PC-9 (cell line): Measurements from ENCODE around the gene TBX15. TPM values are rescaled to one million over a fixed set of nuclear protein-coding genes. Genes with fewer than 3 reads are reported as not detected.

ENCODE experiments used
- BruUV-seq: library from RNA; stranded (reverse); fragments of 400-500 nt; replicated peaks from 2 replicates; lab custom pipeline; 2021; lab: Mats Ljungman, UMichigan
- CTCF ChIA-PET: fragments of 300-600 bp; sonication (Branson Sonifier 250); formaldehyde crosslinking; loops from one replicate; lab custom pipeline; 2022; ENCODE audit warnings: antibody characterized with exemption; lab: Charles Lee
- POLR2A ChIA-PET: fragments of 300-600 bp; sonication (Branson Sonifier 250); formaldehyde crosslinking; loops from one replicate; lab custom pipeline; 2022; ENCODE audit warnings: antibody characterized with exemption; ENCODE audit not compliant: unreplicated experiment; lab: Charles Lee
- DNase-seq, 2 experiments: peaks; one replicate each; pipeline versions ENCODE4 v3.0.0 to v3.0.0-alpha.2; 2015 to 2022; ENCODE audit warnings: mixed read lengths in 1 of 2
- H2AFZ ChIP-seq: fragments of 200-600 bp; sonication (generic); 2 replicates; pipeline ENCODE4 v1.8.1; 2017; ENCODE audit warnings: antibody characterized with exemption
- H3F3A ChIP-seq: fragments of 200-600 bp; sonication (generic); 2 replicates; pipeline ENCODE4 v1.8.1; 2017; ENCODE audit warnings: antibody characterized with exemption, mild to moderate bottlenecking, low read depth; ENCODE audit not compliant: insufficient read depth
- H3K27ac ChIP-seq: fragments of 200-600 bp; sonication (generic); 2 replicates; pipeline ENCODE4 v1.6.1; 2016; ENCODE audit warnings: mixed run types
- H3K27me3 ChIP-seq: fragments of 200-600 bp; sonication (generic); 2 replicates; pipeline ENCODE4 v1.6.1; 2016; ENCODE audit warnings: low read depth, mixed run types; ENCODE audit not compliant: insufficient read depth
- H3K36me3 ChIP-seq: fragments of 200-600 bp; sonication (generic); 2 replicates; pipeline ENCODE4 v1.6.1; 2016; ENCODE audit warnings: low read depth, mixed run types
- H3K4me1 ChIP-seq: fragments of 200-600 bp; sonication (generic); replicated peaks from 2 replicates; pipeline ENCODE4 v1.6.1; 2016; ENCODE audit warnings: mixed run types; ENCODE audit not compliant: insufficient read depth
- H3K4me2 ChIP-seq: fragments of 200-600 bp; sonication (generic); 2 replicates; pipeline ENCODE4 v1.6.1; 2017; ENCODE audit warnings: mixed run types
- H3K4me3 ChIP-seq: fragments of 200-600 bp; sonication (generic); 2 replicates; pipeline ENCODE4 v1.6.1; 2016; ENCODE audit warnings: mixed run types
- H3K79me2 ChIP-seq: fragments of 200-600 bp; sonication (generic); 2 replicates; pipeline ENCODE4 v1.6.1; 2017; ENCODE audit warnings: low read depth, mixed run types
- H3K9me2 ChIP-seq: fragments of 200-600 bp; sonication (generic); 2 replicates; pipeline ENCODE4 v1.8.1; 2017; ENCODE audit warnings: mild to moderate bottlenecking; ENCODE audit not compliant: insufficient read depth
- H3K9me3 ChIP-seq: fragments of 200-600 bp; sonication (generic); 2 replicates; pipeline ENCODE4 v1.8.1; 2016; ENCODE audit warnings: low read depth; ENCODE audit not compliant: insufficient read depth
- H4K20me1 ChIP-seq: fragments of 200-600 bp; sonication (generic); 2 replicates; pipeline ENCODE4 v1.8.1; 2017; ENCODE audit not compliant: insufficient read depth
- CTCF ChIP-seq: fragments of 200-600 bp; sonication (generic); conservative IDR thresholded peaks from 2 replicates; pipeline ENCODE4 v1.6.1; 2017; ENCODE audit warnings: mixed run types, antibody characterized with exemption, mild to moderate bottlenecking, moderate library complexity
- EZH2 ChIP-seq: fragments of 200-600 bp; sonication (generic); IDR thresholded peaks from 2 replicates; pipeline ENCODE4 v1.8.0; 2017; ENCODE audit warnings: antibody characterized with exemption, low read depth
- intact Hi-C: fragments of 100-400 bp; cut with micrococcal nuclease; formaldehyde crosslinking; loops from one replicate; pipeline ENCODE4 v1.10.0; 2022; ENCODE audit not compliant: unreplicated experiment
- total RNA-seq: library from RNA; stranded (reverse); gene quantifications from 2 replicates; pipeline ENCODE4 v1.2.3, GENCODE V29; 2021

TBX15 gene
- total RNA-seq, 1 experiment from 2014 or later, result not detected

GRCh38 chr1:118961156-118961555, 27.0 kb downstream of the TBX15 start:
- no peak for DNase-seq
- Histone ChIP-seq H3K4me2 (no peak overlapping the region), H3K27me3 (no peaks in the 10 kb centered on the region), H3K27ac (no peak overlapping the region), H3K9me2 (no peaks in the 10 kb centered on the region), H3K4me3 (no peak overlapping the region), H2AFZ (no peak overlapping the region), H3F3A (no peaks in the 10 kb centered on the region), H3K4me1 (no peaks in the 10 kb centered on the region), H3K9me3 (no peaks in the 10 kb centered on the region), H3K79me2 (no peaks in the 10 kb centered on the region), H3K36me3 (no peaks in the 10 kb centered on the region), H4K20me1 (no peaks in the 10 kb centered on the region)
- intact Hi-C loops, result no loop called here
- ChIA-PET CTCF (no interaction called here), POLR2A (no interaction called here)
- BruUV-seq, result no TSS peak
- no peak for TF ChIP-seq CTCF
- TF ChIP-seq EZH2, result no peak

DNA sequence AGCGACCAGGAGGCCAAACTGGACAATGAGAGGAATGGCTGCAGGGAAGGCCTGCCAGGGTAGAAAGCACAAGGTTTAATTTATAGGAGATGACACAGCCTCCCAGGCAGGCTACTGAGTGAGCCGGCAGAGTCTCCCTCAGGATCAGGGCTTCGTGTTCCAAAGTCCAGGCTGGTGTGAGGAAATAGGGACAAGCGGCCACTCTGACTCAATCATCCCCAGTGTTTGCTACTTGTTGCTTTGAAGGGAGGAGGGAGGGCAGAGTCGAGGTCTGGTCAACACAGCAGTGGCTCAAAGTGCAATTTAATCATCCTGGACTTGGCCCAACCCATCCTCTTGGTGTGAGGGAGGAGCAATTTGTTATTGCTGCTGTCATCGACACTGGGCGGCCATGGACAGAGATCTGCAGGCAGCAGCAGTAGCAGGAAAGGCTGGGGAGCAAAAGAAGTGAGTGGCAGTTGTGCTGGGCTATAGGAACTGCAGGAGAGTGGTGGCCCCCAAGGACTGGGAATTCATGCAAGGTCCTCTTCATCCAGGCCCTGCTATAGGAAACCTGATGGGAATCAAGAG, 27.5 kb downstream of the TBX15 start:
- Histone ChIP-seq H3K9me2 (no peaks in the 10 kb centered on the region), H2AFZ (no peak overlapping the region), H3K27ac (no peak overlapping the region), H3K27me3 (no peaks in the 10 kb centered on the region), H3K4me3 (no peak overlapping the region), H3K36me3 (no peaks in the 10 kb centered on the region), H3K4me2 (no peak overlapping the region), H3K79me2 (no peaks in the 10 kb centered on the region), H3K9me3 (no peaks in the 10 kb centered on the region), H3K4me1 (no peaks in the 10 kb centered on the region), H3F3A (no peaks in the 10 kb centered on the region), H4K20me1 (no peaks in the 10 kb centered on the region)
- no peak for TF ChIP-seq CTCF
- no peak for DNase-seq
- ChIA-PET CTCF (no interaction called here), POLR2A (no interaction called here)
- intact Hi-C loops, result no loop called here
- no TSS peak for BruUV-seq

GRCh38 chr1:118960026-118960561, 28.0 kb downstream of the TBX15 start:
- POLR2A ChIA-PET, result interaction anchor here (0.6 kb wide), 1 partner anchor 137 kb away, joined by 3 read pairs; no protein-coding TSS in a partner anchor
- Histone ChIP-seq H3K27ac (no peak overlapping the region), H3K4me3 (no peak overlapping the region), H3K79me2 (no peaks in the 10 kb centered on the region), H2AFZ (no peak overlapping the region), H3F3A (no peaks in the 10 kb centered on the region), H3K36me3 (no peaks in the 10 kb centered on the region), H3K4me1 (no peaks in the 10 kb centered on the region), H3K9me3 (no peaks in the 10 kb centered on the region), H3K4me2 (no peak overlapping the region), H4K20me1 (no peaks in the 10 kb centered on the region), H3K27me3 (no peaks in the 10 kb centered on the region), H3K9me2 (no peaks in the 10 kb centered on the region)
- intact Hi-C loops, result no loop called here
- peak in 1 of 2 experiments; percentile 12 for DNase-seq
- TF ChIP-seq CTCF (no peak), EZH2 (no peak)
- BruUV-seq, result no TSS peak
- CTCF ChIA-PET, result no interaction called here
